ENCODE data around the gene FILIP1L. TPM values are rescaled to one million over a fixed set of nuclear protein-coding genes. Genes with fewer than 3 reads are reported as not detected.

The FILIP1L gene
- 136 TPM for total RNA-seq

- no peak for DNase-seq (ENCODE audit: low spot score)
Observed at GRCh38 chr3:100114413-100115030, at the start of gene FILIP1L. Gene FILIP1L, minus strand, starts transcription at chr3:100114501.

GRCh38 chr3:100163787-100164186 is 49.5 kb upstream of the FILIP1L start:
- no peak for DNase-seq (ENCODE audit: low spot score)

GRCh38 chr3:100160521-100160920 is 46.2 kb upstream of the FILIP1L start:
- DNase-seq (ENCODE audit: low spot score) = no peak

- no peak for DNase-seq (ENCODE audit: low spot score)
Observed at GRCh38 chr3:100159331-100160153, 45.2 kb upstream of the FILIP1L start.

- no peak for DNase-seq (ENCODE audit: low spot score)
Observed at GRCh38 chr3:100158918-100159330, 44.6 kb upstream of the FILIP1L start.

GRCh38 chr3:100157685-100158084 is 43.4 kb upstream of the FILIP1L start:
- no peak for DNase-seq (ENCODE audit: low spot score)

- DNase-seq (ENCODE audit: low spot score) = no peak
Observed at GRCh38 chr3:100155590-100155989, 41.3 kb upstream of the FILIP1L start.

- no peak for DNase-seq (ENCODE audit: low spot score)
Observed at GRCh38 chr3:100155128-100155527, 40.8 kb upstream of the FILIP1L start.

GRCh38 chr3:100154171-100154570 is 39.9 kb upstream of the FILIP1L start:
- no peak for DNase-seq (ENCODE audit: low spot score)

- no peak for DNase-seq (ENCODE audit: low spot score)
Observed at GRCh38 chr3:100151024-100151707, 36.9 kb upstream of the FILIP1L start.

GRCh38 chr3:100150473-100150872 is 36.2 kb upstream of the FILIP1L start:
- no peak for DNase-seq (ENCODE audit: low spot score)

GRCh38 chr3:100149713-100150415 is 35.6 kb upstream of the FILIP1L start:
- no peak for DNase-seq (ENCODE audit: low spot score)

- DNase-seq (ENCODE audit: low spot score) = no peak
Observed at GRCh38 chr3:100149130-100149529, 34.8 kb upstream of the FILIP1L start.

GRCh38 chr3:100144255-100144866 is 30.1 kb upstream of the FILIP1L start:
- no peak for DNase-seq (ENCODE audit: low spot score)

- DNase-seq (ENCODE audit: low spot score) = no peak
Observed at GRCh38 chr3:100141586-100141985, 27.3 kb upstream of the FILIP1L start.

- DNase-seq (ENCODE audit: low spot score) = no peak
Observed at GRCh38 chr3:100140976-100141375, 26.7 kb upstream of the FILIP1L start.

- DNase-seq (ENCODE audit: low spot score) = no peak
Observed at GRCh38 chr3:100136921-100137320, 22.6 kb upstream of the FILIP1L start.

GRCh38 chr3:100131241-100131640 is 16.9 kb upstream of the FILIP1L start:
- no peak for DNase-seq (ENCODE audit: low spot score)

- no peak for DNase-seq (ENCODE audit: low spot score)
Observed at GRCh38 chr3:100129941-100130340, 15.6 kb upstream of the FILIP1L start.

GRCh38 chr3:100128565-100128964 is 14.3 kb upstream of the FILIP1L start:
- DNase-seq (ENCODE audit: low spot score) = no peak

- no peak for DNase-seq (ENCODE audit: low spot score)
Observed at GRCh38 chr3:100127792-100128191, 13.5 kb upstream of the FILIP1L start.
